ENCODE data around the gene PIGB.

- TF ChIP-seq CTCF (IDR thresholded peaks at IDR 0.05) (no peak), POLR2A (IDR thresholded peaks at IDR 0.05) (no peak)
Measured at GRCh38 chr15:55289011-55289745, 29.8 kb upstream of the PIGB start.
